Mononuclear cell (primary cell): ENCODE results near the gene BICC1. TPM values are rescaled to one million over a fixed set of nuclear protein-coding genes. Genes with fewer than 3 reads are reported as not detected.
"Not testable (repeated sequence)": the region's sequence is repeated elsewhere in the genome, so short reads cannot be mapped to it uniquely, and the experiment has no call there.

ENCODE experiments used
- H3K27me3 ChIP-seq: 2 replicates; pipeline ENCODE4 v1.6.0; 2011; ENCODE audit warnings: low read length, control low read depth; ENCODE audit not compliant: insufficient read depth
- H3K4me1 ChIP-seq: 2 replicates; pipeline ENCODE4 v1.5.1; 2011; ENCODE audit warnings: mild to moderate bottlenecking, low read length, control low read depth; ENCODE audit not compliant: insufficient read depth
- H3K4me3 ChIP-seq: 2 replicates; pipeline ENCODE4 v1.5.1; 2011; ENCODE audit warnings: mild to moderate bottlenecking, low read length, moderate library complexity
- H3K9me3 ChIP-seq: 2 replicates; pipeline ENCODE4 v1.5.1; 2011; ENCODE audit warnings: low read depth, mild to moderate bottlenecking, control low read depth, low read length
- total RNA-seq: library from RNA; depleted of rRNA; stranded (reverse); fragments of >200 nt; gene quantifications from one replicate; pipeline ENCODE4 v1.2.3, GENCODE V29; 2012

The BICC1 gene
- total RNA-seq, 1 donor = 0.21 TPM

- Histone ChIP-seq H3K27me3 (no peaks in the 10 kb centered on the region), H3K9me3 (no peaks in the 10 kb centered on the region), H3K4me3 (no peak overlapping the region), H3K4me1 (no peaks in the 10 kb centered on the region)
These were observed 327.1 kb downstream of the BICC1 start for GRCh38 chr10:58839771-58840170.

- Histone ChIP-seq H3K27me3 (no peaks in the 10 kb centered on the region), H3K9me3 (no peaks in the 10 kb centered on the region), H3K4me3 (no peak overlapping the region), H3K4me1 (no peaks in the 10 kb centered on the region)
These were observed 328.3 kb downstream of the BICC1 start for GRCh38 chr10:58840840-58841435.

DNA sequence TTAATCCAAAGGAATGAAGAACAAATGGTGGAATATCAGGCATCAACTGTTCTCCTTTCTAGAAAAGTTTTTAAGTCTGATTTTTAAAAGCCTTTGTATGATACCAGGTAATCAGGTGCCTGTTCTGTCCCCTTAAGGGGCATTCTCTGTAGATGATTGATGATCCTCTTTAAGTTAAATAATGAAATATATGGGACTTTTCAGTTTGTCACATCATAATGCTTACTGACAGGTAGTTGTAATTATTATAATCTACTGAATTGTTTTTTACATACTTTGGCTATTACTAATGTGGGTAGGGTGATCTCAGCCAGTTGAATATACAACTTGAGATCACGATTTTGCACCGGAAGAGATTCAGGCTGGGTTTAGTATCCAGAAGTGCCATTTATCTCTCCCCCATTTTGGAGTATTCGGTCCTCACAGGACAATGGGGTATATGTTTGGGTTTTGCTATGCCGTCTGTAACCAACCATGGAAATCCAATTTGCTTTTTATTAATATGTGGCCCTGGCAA, 330.2 kb downstream of the BICC1 start:
- Histone ChIP-seq H3K4me3 (no peak overlapping the region), H3K4me1 (no peaks in the 10 kb centered on the region), H3K9me3 (no peaks in the 10 kb centered on the region), H3K27me3 (no peaks in the 10 kb centered on the region)

- no peak overlapping the region for H3K4me3 ChIP-seq
- H3K4me1 ChIP-seq = no peaks in the 10 kb centered on the region
- no peaks in the 10 kb centered on the region for H3K9me3 ChIP-seq
- H3K27me3 ChIP-seq = no peaks in the 10 kb centered on the region
These were observed 331.1 kb downstream of the BICC1 start for GRCh38 chr10:58843760-58844159.

DNA sequence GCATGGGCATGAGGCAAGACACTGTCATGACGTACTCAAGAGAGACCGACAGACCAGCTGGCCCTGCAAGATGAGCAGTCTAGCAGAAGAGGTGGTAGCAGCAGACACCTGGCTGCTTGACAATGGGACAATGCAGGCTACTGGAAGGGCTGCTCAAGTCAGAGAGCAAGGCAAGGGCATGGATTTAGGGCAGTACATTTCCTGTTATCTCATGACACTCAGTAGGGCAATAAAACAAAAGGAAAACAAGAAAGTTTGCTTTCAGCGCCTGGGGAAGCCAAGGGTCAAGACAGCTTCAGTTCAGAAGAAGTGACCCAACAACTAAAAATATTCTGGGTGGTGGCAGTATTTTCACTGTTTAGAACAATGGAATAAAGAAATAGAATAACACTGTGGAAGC, 332.0 kb downstream of the BICC1 start:
- Histone ChIP-seq H3K27me3 (no peaks in the 10 kb centered on the region), H3K9me3 (no peaks in the 10 kb centered on the region), H3K4me3 (no peak overlapping the region), H3K4me1 (no peaks in the 10 kb centered on the region)

DNA sequence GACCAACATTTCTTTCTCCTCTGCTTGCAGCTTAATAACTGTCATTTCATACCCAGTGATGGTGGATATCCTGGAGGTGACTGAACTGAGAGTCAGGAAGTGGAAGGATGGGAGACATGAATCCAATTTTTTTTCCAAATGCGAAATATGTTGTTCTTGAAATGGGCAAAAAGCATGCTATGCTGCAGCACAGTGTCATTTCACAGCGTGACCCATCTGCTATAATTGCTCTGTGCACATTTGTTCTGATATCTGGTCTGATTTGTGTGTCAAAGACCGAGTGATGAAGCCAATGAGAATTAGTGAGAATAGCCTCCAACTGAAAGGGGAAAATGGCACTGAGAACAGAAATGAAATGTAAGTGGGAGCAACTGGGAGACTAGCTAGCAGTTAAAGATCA, 334.2 kb downstream of the BICC1 start:
- Histone ChIP-seq H3K4me3 (no peak overlapping the region), H3K9me3 (no peaks in the 10 kb centered on the region), H3K27me3 (no peaks in the 10 kb centered on the region), H3K4me1 (no peaks in the 10 kb centered on the region)

DNA sequence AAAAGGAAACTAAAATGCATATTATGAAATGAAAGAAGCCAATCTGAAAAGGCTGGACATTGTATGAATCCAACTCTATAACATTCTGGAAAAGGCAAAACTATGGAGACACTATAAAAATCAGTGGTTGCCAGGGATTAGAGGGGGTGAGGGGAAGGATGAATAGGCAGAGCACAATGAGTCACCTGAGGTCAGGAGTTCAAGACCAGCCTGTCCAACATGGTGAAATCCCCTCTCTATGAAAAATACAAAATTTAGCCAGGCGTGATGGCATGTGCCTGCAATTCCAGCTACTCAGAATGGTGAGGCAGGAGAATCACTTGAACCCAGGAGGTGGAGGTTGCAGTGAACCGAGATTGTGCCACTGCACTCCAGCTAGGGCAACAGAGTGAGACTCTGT, 338.9 kb downstream of the BICC1 start:
- no peak overlapping the region for H3K4me3 ChIP-seq
- H3K4me1 ChIP-seq = no peaks in the 10 kb centered on the region
- no peaks in the 10 kb centered on the region for H3K9me3 ChIP-seq

GRCh38 chr10:58853668-58854067, 341.0 kb downstream of the BICC1 start:
- no peaks in the 10 kb centered on the region for H3K27me3 ChIP-seq

More for the DNA sequence above, 338.9 kb downstream of the BICC1 start:
- no peaks in the 10 kb centered on the region for H3K27me3 ChIP-seq

GRCh38 chr10:58854811-58855210, 342.1 kb downstream of the BICC1 start:
- H3K4me1 ChIP-seq = no peaks in the 10 kb centered on the region
- H3K9me3 ChIP-seq = no peaks in the 10 kb centered on the region
- no peaks in the 10 kb centered on the region for H3K27me3 ChIP-seq
- no peak overlapping the region for H3K4me3 ChIP-seq

More at GRCh38 chr10:58853668-58854067, 341.0 kb downstream of the BICC1 start:
- H3K9me3 ChIP-seq = no peaks in the 10 kb centered on the region
- H3K4me3 ChIP-seq = no peak overlapping the region
- H3K4me1 ChIP-seq = no peaks in the 10 kb centered on the region

- Histone ChIP-seq H3K4me1 (no peaks in the 10 kb centered on the region), H3K27me3 (no peaks in the 10 kb centered on the region), H3K4me3 (no peak overlapping the region), H3K9me3 (no peaks in the 10 kb centered on the region)
These were observed 344.0 kb downstream of the BICC1 start for GRCh38 chr10:58856508-58857240.

DNA sequence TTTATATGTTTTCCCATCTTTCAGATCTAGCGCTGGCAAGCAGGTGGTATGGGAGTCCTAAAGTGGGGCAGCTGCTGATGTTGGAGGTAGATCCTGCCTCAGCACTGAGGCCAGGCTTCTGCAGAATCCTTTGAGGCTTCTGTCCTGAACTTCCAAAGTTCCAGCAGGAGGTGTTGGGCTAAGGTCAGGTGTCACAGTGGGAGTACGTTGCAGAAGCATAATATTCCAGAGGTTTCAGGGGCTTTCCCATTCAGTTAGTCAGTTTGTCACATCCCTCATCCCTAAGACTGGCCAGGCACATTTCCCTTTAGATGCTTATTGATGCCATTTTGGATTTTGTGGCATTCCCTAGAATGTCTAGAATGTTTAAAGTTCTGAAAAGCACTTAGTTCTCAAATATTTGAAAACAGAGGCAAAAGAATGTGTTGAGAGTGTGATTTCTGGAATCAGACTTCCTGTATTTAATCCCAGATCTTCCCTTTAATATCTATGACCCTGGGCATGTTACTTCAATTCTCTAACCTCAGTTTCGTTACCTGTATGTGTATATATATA, 344.7 kb downstream of the BICC1 start:
- no peak overlapping the region for H3K4me3 ChIP-seq
- H3K4me1 ChIP-seq = no peaks in the 10 kb centered on the region
- H3K27me3 ChIP-seq = no peaks in the 10 kb centered on the region
- H3K9me3 ChIP-seq = no peaks in the 10 kb centered on the region

DNA sequence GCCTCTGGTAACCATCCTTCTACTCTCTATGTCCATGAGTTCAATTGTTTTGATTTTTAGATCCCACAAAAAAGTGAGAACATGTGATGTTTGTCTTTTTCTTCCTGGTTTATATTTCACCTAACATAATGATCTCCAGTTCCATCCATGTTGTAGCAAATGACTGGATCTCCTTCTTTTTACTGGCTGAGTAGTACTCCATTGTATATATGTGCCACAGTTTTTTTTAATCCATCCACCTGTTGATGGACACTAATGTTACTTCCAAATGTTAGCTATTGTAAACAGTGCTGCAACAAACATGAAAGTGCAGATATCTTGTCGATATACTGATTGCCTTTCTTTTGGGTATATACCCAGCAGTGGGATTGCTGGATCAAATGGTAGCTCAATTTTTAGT, 345.5 kb downstream of the BICC1 start:
- H3K4me3 ChIP-seq, H3K4me1 ChIP-seq, H3K9me3 ChIP-seq, H3K27me3 ChIP-seq: not testable (repeated sequence)

GRCh38 chr10:58859526-58859925, 346.9 kb downstream of the BICC1 start:
- H3K9me3 ChIP-seq = no peaks in the 10 kb centered on the region
- H3K27me3 ChIP-seq = no peaks in the 10 kb centered on the region
- H3K4me3 ChIP-seq = no peak overlapping the region
- H3K4me1 ChIP-seq = no peaks in the 10 kb centered on the region

DNA sequence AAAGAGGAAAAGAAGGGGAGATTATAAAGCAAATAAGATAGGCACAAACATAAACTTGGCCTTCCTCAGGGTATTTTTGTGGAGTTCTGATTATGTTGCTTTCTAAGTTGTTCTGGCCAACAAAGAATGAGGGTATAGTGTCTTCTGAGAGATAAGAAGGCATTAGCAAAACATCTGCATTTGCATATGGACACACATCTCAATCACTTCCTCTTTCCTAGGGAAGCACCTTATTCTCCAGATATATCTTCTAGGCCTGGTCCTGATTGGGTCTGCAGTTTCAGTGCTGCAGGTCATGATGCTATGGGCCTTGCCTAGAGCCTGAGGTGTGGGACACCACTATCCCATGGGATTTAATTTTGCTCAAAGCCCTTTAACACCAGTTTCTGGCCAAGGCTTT, 355.0 kb downstream of the BICC1 start:
- H3K9me3 ChIP-seq = no peaks in the 10 kb centered on the region
- H3K4me1 ChIP-seq = no peaks in the 10 kb centered on the region
- H3K27me3 ChIP-seq = no peaks in the 10 kb centered on the region
- no peak overlapping the region for H3K4me3 ChIP-seq

- no peaks in the 10 kb centered on the region for H3K4me1 ChIP-seq
- H3K4me3 ChIP-seq = no peak overlapping the region
- H3K9me3 ChIP-seq = no peaks in the 10 kb centered on the region
- no peaks in the 10 kb centered on the region for H3K27me3 ChIP-seq
These were observed 356.2 kb downstream of the BICC1 start for GRCh38 chr10:58868736-58869435.
